ENCODE measurements around the gene MFAP2.

Gene MFAP2

GRCh38 chr1:16981269-16981849, 939 bp upstream of the MFAP2 start:
- peak in 1 of 51 donors; percentile 8 for DNase-seq

- no peak for DNase-seq
Measured at GRCh38 chr1:16979475-16980327, 719 bp downstream of the MFAP2 start.

DNA sequence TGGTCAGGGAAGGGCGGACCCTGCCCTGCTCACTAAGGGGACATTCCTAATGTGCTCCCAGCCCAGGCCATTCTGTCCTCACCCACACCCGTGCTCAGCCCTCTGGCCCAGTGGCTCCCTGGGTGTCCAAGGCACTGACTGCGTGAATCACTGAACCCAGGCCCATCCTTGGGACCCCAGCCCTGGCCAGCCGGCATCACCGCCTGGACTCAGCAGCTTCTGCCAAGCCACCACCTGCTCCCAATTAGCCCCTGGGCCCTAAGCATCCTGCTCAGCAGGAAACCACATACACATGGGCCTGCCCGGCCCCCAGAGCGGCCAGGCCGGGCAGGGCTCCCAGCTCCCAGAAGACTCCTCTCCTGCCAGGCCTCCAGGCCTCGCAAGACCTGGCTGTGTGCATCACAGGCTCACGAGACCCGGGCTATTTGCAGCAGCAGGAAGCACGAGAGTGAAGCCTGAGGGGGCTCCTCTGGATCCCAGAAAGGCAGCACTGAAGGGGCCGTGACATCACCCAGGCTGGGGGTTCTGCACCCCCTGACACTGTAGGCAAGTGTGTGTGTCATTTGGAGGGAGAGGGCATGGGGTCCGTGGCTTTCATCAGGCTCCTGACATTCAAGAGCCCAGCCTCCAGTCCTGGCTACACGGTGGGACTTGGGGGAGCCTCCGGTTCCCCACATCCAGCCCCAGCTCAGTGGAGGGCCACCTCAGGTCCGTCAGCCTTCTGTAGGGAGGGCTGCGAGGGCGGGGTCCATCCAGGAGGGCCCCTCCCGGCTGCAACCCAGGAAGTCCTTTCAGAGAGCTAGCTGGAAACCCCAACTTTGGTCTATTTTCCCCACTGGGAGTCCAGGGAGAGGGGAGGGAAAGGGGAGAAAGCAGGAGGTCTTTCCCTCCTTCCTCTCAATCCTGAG, 1.6 kb downstream of the MFAP2 start:
- DNase-seq = peak in 1 of 51 donors; percentile 9

- DNase-seq = no peak
Measured at GRCh38 chr1:16978139-16978538, 2.3 kb downstream of the MFAP2 start.

DNA sequence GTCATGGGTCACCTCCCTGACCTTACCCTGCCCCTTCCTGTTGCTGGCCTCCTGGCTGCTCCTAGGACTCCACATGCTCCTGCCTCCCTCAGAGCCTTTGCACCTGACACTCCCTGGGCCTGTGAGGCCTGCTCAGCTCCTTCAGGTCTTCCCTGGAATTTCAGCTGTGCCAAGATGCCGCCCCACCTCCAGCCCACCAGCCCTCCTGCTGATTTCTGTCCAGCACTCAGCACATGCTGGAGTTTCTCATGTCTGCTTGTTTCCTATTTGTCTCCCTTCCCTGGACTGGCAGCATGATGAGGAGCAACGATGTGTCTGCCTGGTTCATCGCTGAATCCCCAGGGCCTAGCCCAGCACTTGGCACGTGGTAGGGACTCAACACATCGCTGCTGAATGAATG, 3.0 kb downstream of the MFAP2 start:
- DNase-seq = no peak

- no peak for DNase-seq
Measured at GRCh38 chr1:16976966-16977365, 3.5 kb downstream of the MFAP2 start.

DNA sequence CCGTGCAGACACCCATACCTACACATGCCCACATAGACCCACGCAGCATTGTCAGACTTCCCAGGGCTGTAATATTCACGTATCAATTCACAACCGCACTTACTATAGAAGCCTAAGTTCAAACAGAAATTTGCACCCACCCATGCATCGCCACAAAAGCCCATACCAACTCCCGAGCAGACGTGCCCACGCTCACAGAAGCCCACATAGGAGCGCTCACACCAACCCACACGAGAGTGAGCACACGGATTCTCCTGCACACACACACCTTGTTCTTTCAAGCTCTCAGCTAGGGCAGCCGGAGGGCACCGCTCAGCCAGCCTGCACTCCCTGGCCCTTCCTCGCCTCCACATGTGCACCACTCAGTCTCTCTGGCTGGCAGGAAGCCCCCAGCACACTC, 4.6 kb downstream of the MFAP2 start:
- no peak for DNase-seq

DNA sequence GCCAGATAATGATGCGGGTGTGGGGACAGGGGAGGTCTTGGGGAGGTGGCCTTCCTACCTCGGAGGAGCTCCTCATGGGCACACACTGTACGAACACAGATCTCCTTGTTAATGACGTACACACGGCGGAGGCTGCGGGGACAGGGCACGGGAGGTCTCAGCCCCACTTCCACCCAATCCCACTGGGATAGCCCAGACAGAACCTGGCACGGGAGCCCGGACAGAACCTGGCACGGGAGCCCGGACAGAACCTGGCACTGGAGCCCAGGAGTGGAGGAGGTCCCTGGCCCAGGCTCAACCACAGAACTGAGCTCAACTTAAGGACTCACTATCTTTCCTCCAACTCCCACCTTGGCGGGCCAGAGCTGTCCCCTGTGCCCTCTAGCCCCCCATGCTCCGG, 5.2 kb downstream of the MFAP2 start:
- DNase-seq = peak in 1 of 51 donors; percentile 16

DNA sequence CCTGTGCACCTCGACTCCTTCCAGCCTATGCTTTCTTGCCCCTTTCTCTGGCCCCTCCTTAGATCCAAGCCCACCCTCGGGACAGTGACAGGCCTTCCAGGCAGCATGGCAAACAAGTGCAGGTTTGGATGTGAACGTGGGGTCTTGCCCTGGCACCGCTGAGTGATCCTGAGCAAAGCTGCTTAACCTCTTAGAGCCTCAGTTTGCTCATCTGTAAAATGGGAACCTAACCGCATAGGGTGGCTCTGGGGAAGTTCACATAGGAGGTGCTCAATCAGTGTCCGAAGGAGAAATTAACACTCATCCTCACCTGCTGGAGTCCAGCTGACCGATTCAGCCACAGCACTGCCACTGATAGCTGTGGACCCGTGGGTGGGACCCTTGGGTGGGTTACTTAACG, 7.2 kb downstream of the MFAP2 start:
- no peak for DNase-seq

DNA sequence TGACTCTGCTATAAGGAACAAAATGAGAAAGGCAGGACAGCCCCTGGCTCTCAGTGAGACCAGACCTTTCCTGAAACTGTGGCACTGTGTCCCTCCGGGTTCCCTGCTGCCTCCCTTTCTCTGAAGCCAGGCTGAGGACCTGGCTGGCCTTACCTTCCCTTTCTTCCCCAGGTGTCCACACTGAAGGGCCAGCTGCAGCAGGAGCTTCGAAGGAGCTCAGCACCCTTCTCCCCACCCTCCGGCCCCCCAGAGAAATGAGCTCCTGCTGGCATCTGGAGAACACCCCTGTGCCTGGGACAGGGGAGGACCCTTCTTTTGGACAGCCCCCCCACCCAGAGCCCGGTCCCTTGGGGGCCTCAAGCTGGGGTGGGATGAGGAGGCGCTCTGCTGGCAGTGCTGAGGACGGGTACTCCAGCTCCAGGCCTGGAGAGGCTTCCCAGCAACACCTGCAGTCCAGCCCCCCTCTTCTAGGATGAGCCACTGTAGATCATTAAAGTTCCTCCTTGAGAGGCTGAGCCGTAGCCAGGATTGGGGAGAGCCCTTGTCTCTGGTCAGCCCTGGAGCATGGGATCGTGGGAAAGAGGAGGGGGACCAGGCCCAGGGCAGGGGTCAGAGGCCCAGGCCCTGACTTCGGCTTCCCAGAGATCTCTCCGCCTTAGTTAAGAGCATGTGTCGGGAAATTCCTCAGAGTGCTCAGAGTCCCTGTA, 8.1 kb downstream of the MFAP2 start:
- no peak for DNase-seq

- peak in 2 of 51 donors; percentile 5 to 9 for DNase-seq
Measured at GRCh38 chr1:16971341-16972188, 8.9 kb downstream of the MFAP2 start.

DNA sequence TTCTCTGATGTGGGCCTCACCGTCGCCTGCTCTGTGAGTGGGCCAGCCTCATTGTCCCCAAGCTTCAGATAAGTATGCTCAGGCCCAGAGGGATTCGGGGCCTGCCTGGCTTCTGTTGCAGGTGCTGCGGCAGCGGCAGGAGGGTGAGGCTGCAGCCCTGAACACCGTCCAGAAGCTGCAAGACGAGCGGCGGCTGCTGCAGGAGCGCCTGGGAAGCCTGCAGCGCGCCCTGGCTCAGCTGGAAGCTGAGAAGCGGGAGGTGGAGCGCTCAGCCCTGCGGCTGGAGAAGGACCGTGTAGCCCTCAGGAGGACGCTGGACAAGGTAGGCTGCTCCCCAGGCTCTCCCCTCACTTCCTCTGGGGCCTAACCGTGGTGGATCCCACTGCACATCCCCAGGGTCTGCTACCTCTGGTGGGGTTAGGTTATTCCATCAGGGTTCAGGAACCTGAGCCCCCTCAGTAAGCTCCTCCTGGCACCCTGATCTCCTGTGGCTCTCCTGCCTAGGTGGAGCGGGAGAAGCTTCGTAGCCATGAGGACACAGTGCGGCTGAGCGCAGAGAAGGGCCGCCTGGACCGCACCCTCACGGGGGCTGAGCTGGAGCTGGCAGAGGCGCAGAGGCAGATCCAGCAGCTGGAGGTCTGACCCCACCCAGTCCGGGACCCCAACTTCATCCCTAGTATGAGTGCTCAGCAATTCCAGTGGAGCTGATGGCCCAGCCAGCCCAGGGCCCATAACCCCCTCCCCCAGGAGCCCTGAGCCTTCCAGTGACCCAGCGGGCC, 10.1 kb downstream of the MFAP2 start:
- DNase-seq = no peak

- DNase-seq = no peak
Measured at GRCh38 chr1:16969651-16970050, 10.8 kb downstream of the MFAP2 start.

GRCh38 chr1:16969057-16969611, 11.3 kb downstream of the MFAP2 start:
- DNase-seq = no peak

DNA sequence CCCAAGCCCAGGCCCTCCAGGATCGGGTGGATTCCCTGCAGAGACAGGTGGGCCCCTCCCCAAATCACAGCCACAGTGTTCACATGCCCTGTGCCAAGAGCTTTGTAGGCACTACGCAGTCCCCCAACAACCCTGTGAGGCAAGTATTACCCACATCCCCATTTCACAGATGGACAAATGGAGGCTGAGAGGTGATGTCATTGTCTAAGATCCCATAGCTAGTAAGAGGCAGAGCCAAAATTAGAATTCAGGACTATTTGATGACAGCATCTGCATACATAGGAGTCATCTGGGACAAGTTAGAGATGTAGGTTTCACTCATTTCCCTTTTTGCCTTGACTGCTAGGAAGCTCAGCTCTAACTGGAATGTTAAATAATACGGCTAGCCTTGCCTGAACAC, 12.0 kb downstream of the MFAP2 start:
- no peak for DNase-seq

DNA sequence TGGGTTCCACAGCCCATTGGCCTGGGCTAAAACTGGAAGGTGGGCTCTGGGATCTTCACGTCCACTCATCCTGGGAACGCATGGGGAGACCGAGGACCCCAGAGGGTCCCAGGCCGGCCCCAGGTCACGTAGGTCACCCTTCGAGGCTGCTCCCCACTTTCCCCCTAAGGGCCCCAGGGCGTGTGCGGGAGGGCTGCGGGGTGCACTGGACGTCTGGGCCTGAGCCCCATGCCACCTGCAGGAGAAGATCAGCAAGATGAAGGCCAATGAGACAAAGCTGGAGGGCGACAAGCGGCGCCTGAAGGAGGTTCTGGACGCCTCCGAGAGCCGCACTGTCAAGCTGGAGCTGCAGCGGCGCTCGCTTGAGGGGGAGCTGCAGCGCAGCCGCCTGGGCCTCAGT, 12.5 kb downstream of the MFAP2 start:
- no peak for DNase-seq

- peak in 31 of 51 donors; percentile 4 to 70 (median 26) for DNase-seq
Measured at GRCh38 chr1:16967095-16967575, 13.3 kb downstream of the MFAP2 start.

- DNase-seq = no peak
Measured at GRCh38 chr1:16966282-16966681, 14.1 kb downstream of the MFAP2 start.

DNA sequence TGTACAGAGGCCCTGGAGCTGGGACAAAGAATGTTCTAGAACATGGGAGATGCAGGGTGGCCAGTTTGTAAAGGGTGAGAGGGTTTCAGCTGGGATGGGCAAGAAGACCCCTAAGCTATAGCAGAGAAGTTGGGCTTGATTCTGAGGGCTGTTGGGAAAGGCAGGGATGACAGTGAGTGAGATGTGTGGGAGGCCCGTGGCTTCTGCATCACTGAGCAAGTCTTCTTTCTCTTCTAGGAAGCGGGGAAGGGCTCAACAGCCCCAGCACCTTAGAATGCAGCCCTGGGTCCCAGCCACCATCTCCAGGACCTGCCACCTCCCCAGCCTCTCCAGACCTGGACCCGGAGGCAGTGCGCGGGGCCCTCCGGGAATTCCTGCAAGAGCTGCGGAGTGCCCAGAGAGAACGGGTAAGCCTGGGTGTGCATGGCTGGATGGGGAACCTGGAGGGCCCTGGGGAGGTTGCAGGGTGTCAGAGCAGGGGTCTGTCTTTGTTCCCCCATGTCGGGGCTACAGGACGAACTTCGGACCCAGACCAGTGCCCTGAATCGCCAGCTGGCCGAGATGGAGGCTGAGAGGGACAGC, 14.8 kb downstream of the MFAP2 start:
- DNase-seq = no peak

All from hypothalamus (tissue), 51 donors.